HG03460 (cell line): ENCODE measurements around the gene NBPF11.
"Not testable (repeated sequence)": the region's sequence is repeated elsewhere in the genome, so short reads cannot be mapped to it uniquely, and the experiment has no call there.

ENCODE experiments used
- ATAC-seq: cut with Tn5 transposase; IDR thresholded peaks from one replicate; pipeline ENCODE4 v1.9.1; 2021; ENCODE audit not compliant: unreplicated experiment

The NBPF11 gene

GRCh38 chr1:148151911-148152656 is at the start of gene NBPF11:
Gene NBPF11 (minus strand): TSS chr1:148152281. CDS start chr1:148127003, 25,278 bp downstream.
- ATAC-seq = peak; percentile 75

- ATAC-seq = not testable (repeated sequence)
These were observed 45.3 kb upstream of the NBPF11 start for GRCh38 chr1:148197396-148197795.

- ATAC-seq = not testable (repeated sequence)
These were observed 44.9 kb upstream of the NBPF11 start for GRCh38 chr1:148196949-148197348.

- ATAC-seq = not testable (repeated sequence)
These were observed 43.0 kb upstream of the NBPF11 start for GRCh38 chr1:148195115-148195514.

GRCh38 chr1:148188768-148189167 is 36.7 kb upstream of the NBPF11 start:
- not testable (repeated sequence) for ATAC-seq

GRCh38 chr1:148178682-148179081 is 26.6 kb upstream of the NBPF11 start:
- not testable (repeated sequence) for ATAC-seq

GRCh38 chr1:148175414-148175813 is 23.3 kb upstream of the NBPF11 start:
- not testable (repeated sequence) for ATAC-seq

GRCh38 chr1:148171995-148172394 is 19.9 kb upstream of the NBPF11 start:
- not testable (repeated sequence) for ATAC-seq

GRCh38 chr1:148166558-148167492 is 14.7 kb upstream of the NBPF11 start:
- no peak for ATAC-seq

GRCh38 chr1:148162363-148162762 is 10.3 kb upstream of the NBPF11 start:
- ATAC-seq = no peak

GRCh38 chr1:148161053-148161901 is 9.2 kb upstream of the NBPF11 start:
- ATAC-seq = no peak

GRCh38 chr1:148160343-148161052 is 8.4 kb upstream of the NBPF11 start:
- no peak for ATAC-seq

GRCh38 chr1:148160048-148160342 is 7.9 kb upstream of the NBPF11 start:
- no peak for ATAC-seq

- no peak for ATAC-seq
These were observed 6.4 kb upstream of the NBPF11 start for GRCh38 chr1:148158341-148159003.

GRCh38 chr1:148157803-148158202 is 5.7 kb upstream of the NBPF11 start:
- ATAC-seq = not testable (repeated sequence)

GRCh38 chr1:148155494-148156275 is 3.6 kb upstream of the NBPF11 start:
- ATAC-seq = not testable (repeated sequence)

- ATAC-seq = not testable (repeated sequence)
These were observed 714 bp upstream of the NBPF11 start for GRCh38 chr1:148152795-148153194.

GRCh38 chr1:148151371-148151819 is 686 bp downstream of the NBPF11 start:
- peak; percentile 24 for ATAC-seq

GRCh38 chr1:148150945-148151344 is 1.1 kb downstream of the NBPF11 start:
- peak; percentile 28 for ATAC-seq
